Panc1 (cell line): Measurements from ENCODE around the gene ARSG.
"Not testable (repeated sequence)": the region's sequence is repeated elsewhere in the genome, so short reads cannot be mapped to it uniquely, and the experiment has no call there.

ENCODE experiments used
- CTCF ChIP-seq: fragments of 450-650 bp; IDR thresholded peaks from 2 replicates; pipeline ENCODE4 v1.5.1; 2017; ENCODE audit warnings: mild to moderate bottlenecking
- REST ChIP-seq, 2 experiments: IDR thresholded peaks; 2 replicates each; pipeline ENCODE4 v1.6.1; 2011 to 2012; ENCODE audit warnings: low read depth in 2 of 2, control low read depth in 1 of 2, low read length in 1 of 2, mild to moderate bottlenecking in 1 of 2, moderate library complexity in 1 of 2; ENCODE audit not compliant: insufficient read depth in 1 of 2
- SIN3A ChIP-seq: IDR thresholded peaks from 2 replicates; pipeline ENCODE4 v1.6.1; 2012; ENCODE audit warnings: low read depth, mild to moderate bottlenecking, low read length, moderate library complexity, borderline replicate concordance; ENCODE audit not compliant: insufficient read depth

DNA sequence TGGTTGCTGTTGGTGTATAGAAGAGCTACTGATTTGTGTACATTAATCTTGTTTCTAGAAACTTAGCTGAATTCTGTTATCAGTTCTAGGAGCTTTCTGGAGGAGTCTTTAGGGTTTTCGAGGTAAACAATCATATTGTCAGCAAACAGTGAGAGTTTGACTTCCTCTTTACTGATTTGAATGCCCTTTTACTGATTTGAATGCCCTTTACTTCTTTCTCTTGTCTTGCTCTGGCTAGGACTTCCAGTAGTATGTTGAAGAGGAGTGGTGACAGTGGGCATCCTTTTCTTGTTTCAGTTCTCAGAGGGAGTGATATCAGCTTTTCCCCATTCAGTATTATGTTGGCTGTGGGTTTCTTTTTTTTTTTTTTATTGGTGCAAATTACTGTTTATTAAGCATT is 116.4 kb downstream of the ARSG start:
- not testable (repeated sequence) for TF ChIP-seq CTCF; REST (IDR thresholded peaks at IDR 0.05; ENCODE audit: insufficient read depth in 1 of 2, low read depth in 2 of 2, low read length in 1 of 2); SIN3A
